GM06990 (cell line): Measurements from ENCODE around the gene ANK3.

ENCODE experiments used
- DNase-seq: peaks from one replicate; pipeline ENCODE4 v3.0.0-alpha.2; 2011; ENCODE audit not compliant: insufficient read length; ENCODE audit errors: extremely low read depth
- H3K27me3 ChIP-seq: replicated peaks from 2 replicates; pipeline ENCODE4 v1.6.0; 2011; ENCODE audit warnings: low read length; ENCODE audit not compliant: control insufficient read depth, insufficient read depth
- H3K36me3 ChIP-seq: 2 replicates; pipeline ENCODE4 v1.5.1; 2011; ENCODE audit warnings: low read length; ENCODE audit not compliant: control insufficient read depth, insufficient read depth
- H3K4me3 ChIP-seq: replicated peaks from 2 replicates; pipeline ENCODE4 v1.5.1; 2011; ENCODE audit warnings: low read depth, mild to moderate bottlenecking, control low read depth, low read length
- TF ChIP-seq, protein P1 (sequence below): IDR thresholded peaks from 2 replicates; pipeline ENCODE4 v1.5.1; 2011; ENCODE audit warnings: low read length, control low read depth, mild to moderate bottlenecking, inconsistent platforms; ENCODE audit not compliant: insufficient read depth, poor library complexity, severe bottlenecking

ANK3 gene

DNA sequence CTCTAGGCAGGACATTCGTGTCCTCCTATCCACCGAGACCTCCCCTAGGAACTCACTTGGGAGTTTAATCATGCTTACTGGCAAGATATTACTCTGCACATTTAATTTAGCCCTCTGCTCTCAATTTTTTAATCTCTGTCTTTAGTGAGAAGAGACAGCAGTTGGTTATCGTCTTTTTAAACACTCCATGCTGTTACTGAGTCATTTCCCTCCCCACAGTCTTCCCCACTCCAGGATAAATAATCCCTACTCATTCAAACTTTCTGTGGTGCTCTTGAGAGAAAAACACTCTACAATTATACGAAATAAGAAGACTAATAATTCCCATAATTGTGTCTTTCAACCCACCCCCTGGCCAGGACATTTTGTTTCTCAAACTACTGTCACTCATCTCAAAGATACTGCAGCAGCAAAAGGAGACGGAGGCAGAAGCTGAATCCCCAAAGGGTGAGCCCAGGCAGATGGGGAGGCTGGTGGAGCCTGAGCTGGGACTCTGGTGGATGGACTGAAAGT is 84.2 kb downstream of the ANK3 start:
- H3K4me3 ChIP-seq = no peak overlapping the region
- no peak for DNase-seq
- TF ChIP-seq, protein P1, sequence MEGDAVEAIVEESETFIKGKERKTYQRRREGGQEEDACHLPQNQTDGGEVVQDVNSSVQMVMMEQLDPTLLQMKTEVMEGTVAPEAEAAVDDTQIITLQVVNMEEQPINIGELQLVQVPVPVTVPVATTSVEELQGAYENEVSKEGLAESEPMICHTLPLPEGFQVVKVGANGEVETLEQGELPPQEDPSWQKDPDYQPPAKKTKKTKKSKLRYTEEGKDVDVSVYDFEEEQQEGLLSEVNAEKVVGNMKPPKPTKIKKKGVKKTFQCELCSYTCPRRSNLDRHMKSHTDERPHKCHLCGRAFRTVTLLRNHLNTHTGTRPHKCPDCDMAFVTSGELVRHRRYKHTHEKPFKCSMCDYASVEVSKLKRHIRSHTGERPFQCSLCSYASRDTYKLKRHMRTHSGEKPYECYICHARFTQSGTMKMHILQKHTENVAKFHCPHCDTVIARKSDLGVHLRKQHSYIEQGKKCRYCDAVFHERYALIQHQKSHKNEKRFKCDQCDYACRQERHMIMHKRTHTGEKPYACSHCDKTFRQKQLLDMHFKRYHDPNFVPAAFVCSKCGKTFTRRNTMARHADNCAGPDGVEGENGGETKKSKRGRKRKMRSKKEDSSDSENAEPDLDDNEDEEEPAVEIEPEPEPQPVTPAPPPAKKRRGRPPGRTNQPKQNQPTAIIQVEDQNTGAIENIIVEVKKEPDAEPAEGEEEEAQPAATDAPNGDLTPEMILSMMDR = no peak
- no peaks in the 10 kb centered on the region for H3K36me3 ChIP-seq
- H3K27me3 ChIP-seq = no peaks in the 10 kb centered on the region

DNA sequence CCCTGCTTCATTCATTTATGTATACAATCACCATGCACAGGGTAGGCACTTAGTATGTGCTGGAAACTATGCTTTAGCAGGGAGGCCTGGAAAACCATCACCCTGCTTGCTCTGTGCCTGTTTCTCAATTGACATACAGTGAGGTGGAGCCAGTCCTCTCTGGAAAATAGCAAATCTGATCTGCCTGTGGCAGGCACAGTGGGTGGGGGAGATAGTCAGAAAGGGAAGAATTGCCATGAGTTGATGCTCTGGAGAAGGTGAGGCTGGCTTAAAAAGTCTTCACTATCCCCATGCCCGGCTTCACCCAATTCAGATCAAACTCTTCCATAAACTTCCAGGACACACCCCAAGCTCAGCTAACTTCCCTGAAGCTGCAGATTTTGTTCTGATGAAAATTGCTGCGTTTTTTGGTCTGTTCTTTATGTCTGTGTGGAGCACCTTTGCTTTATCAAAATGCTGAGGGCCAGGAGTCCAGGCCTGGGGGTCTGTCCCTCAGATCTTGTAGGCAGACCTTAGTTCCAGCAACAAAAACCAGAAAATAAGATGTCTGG is 84.8 kb downstream of the ANK3 start:
- TF ChIP-seq, protein P1 = no peak
- DNase-seq = no peak
- no peaks in the 10 kb centered on the region for H3K27me3 ChIP-seq
- no peak overlapping the region for H3K4me3 ChIP-seq
- H3K36me3 ChIP-seq = no peaks in the 10 kb centered on the region

DNA sequence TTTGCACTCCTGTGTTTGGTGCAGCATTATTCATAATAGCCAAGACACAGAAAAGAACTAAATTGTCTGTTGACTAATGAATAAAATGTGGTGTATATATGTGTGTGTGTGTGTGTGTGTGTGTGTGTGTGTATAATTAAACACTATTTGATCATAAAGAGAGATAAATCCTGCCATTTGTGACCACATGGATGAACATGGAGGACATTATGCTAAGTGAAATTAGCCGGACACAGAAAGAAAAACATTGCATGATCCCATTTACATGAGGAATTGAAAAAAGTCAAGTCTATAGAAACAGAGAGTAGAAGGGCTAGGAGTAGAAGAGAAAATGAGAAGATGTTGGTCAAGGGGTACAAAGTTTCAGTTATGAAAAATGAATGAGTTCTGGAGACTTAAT is 85.9 kb downstream of the ANK3 start:
- Histone ChIP-seq H3K36me3 (no peaks in the 10 kb centered on the region), H3K4me3 (no peak overlapping the region), H3K27me3 (no peaks in the 10 kb centered on the region)
- TF ChIP-seq, protein P1 = no peak
- no peak for DNase-seq

DNA sequence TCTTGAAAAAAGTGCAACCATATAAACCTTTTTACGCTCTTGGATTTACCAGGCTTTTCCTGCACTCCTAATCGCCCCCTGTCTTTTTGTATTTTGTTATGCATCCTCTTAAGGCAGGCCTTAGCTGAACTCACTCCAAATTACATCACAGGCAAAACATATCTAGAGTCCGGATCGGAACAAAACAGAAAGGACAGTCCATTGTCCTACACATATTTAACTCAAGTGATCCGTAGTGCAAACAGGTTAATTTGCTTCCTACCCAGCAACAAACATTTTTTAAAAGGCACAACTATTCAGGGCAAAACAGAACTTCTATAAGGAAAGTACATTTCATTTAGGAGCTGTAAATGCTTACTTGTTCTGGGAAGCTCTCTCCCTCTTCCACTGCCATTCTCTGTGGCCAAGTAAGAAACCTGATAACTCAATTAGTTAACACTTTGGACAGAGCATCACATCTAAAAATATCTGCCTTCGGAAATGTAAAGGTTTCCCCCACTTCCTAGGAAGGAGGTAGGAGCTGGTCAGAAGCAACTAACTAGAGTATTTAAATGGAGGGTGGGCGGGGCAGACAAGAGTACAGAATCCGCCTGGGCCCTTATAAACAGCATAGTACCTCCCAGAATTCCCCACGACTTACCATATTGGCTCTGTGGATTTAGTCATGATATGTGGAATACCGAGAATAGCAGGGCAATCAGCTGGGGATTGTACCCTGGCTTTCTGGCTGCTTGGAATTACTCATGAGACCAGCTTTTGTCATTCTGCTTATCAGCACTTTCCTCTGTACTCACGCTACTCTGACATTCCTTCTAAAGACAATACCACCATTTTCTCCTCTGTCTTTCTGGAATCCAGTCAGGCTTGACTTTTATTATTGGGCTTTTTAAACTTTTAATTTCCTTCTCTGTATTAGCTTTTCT is 89.5 kb downstream of the ANK3 start:
- no peaks in the 10 kb centered on the region for H3K27me3 ChIP-seq
- TF ChIP-seq, protein P1 = no peak
- DNase-seq = no peak
- H3K36me3 ChIP-seq = no peaks in the 10 kb centered on the region
- no peak overlapping the region for H3K4me3 ChIP-seq

DNA sequence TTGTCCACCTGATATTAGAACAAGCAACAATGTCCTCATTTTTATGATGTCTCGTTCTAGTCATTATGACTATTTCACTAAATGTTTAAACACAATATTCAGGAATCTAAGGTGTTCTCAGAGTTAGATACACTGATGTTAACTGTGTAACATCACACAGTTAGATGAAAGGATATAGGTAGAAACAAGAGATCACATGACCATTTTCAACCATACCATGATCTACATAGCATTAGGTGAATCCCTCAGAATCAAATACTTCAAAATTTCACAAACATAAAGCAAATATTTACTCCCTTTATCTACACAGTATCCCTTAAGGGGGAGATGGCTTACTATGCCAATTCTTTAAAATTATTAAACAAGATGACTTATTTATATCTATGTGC is 90.3 kb downstream of the ANK3 start:
- TF ChIP-seq, protein P1 = no peak
- DNase-seq = no peak

More for the DNA sequence above, 90.3 kb downstream of the ANK3 start:
- Histone ChIP-seq H3K36me3 (no peaks in the 10 kb centered on the region), H3K4me3 (no peak overlapping the region), H3K27me3 (no peaks in the 10 kb centered on the region)
